ENCODE measurements around the gene PGA5. TPM values are rescaled to one million over a fixed set of nuclear protein-coding genes. Genes with fewer than 3 reads are reported as not detected.

The PGA5 gene
- total and polyA plus RNA-seq, 9 of the 15 experiments (the other 6 are each of a cell fraction or from before 2014, with no cell fraction given): not detected

DNA sequence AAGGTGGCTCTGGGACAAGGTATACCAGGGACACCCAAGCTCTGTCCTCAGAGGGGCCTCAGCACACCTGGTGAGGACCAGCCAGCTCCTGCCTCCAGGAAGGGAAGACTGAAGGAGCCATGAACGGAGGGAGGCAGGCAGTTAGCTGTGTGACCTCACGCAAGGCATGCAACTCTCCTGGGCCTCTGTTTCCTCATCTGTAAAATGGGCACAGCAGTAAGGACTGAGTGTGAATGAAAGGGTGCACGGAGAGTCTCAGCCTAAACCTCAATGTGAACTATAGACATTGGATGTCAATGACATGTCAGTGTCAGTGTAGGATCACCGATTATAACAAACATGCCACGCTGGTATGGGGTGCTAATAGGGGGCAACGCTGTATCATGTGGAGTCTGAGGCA is 18.4 kb downstream of the PGA5 start (continued):
- TF ChIP-seq, protein P1, sequence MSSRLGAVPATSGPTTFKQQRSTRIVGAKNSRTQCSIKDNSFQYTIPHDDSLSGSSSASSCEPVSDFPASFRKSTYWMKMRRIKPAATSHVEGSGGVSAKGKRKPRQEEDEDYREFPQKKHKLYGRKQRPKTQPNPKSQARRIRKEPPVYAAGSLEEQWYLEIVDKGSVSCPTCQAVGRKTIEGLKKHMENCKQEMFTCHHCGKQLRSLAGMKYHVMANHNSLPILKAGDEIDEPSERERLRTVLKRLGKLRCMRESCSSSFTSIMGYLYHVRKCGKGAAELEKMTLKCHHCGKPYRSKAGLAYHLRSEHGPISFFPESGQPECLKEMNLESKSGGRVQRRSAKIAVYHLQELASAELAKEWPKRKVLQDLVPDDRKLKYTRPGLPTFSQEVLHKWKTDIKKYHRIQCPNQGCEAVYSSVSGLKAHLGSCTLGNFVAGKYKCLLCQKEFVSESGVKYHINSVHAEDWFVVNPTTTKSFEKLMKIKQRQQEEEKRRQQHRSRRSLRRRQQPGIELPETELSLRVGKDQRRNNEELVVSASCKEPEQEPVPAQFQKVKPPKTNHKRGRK (tag; IDR thresholded peaks at IDR 0.05): no peak
- TF ChIP-seq ADNP (tag; IDR thresholded peaks at IDR 0.05): peak; percentile 58; the same call in 1 of the 2 replicates
- no peak for TF ChIP-seq HSF4 (CRISPR knock-in tag; IDR thresholded peaks at IDR 0.05; ENCODE audit: borderline replicate concordance)
- TF ChIP-seq PHB (CRISPR knock-in tag; IDR thresholded peaks at IDR 0.05): no peak
- TF ChIP-seq, protein P2, sequence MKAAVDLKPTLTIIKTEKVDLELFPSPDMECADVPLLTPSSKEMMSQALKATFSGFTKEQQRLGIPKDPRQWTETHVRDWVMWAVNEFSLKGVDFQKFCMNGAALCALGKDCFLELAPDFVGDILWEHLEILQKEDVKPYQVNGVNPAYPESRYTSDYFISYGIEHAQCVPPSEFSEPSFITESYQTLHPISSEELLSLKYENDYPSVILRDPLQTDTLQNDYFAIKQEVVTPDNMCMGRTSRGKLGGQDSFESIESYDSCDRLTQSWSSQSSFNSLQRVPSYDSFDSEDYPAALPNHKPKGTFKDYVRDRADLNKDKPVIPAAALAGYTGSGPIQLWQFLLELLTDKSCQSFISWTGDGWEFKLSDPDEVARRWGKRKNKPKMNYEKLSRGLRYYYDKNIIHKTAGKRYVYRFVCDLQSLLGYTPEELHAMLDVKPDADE (conservative IDR thresholded peaks at IDR 0.05; ENCODE audit: control insufficient read depth, low read depth, low read length): no peak
- TF ChIP-seq HEY1 (CRISPR knock-in tag; IDR thresholded peaks at IDR 0.05; ENCODE audit: borderline replicate concordance): no peak
- TF ChIP-seq, protein P3, sequence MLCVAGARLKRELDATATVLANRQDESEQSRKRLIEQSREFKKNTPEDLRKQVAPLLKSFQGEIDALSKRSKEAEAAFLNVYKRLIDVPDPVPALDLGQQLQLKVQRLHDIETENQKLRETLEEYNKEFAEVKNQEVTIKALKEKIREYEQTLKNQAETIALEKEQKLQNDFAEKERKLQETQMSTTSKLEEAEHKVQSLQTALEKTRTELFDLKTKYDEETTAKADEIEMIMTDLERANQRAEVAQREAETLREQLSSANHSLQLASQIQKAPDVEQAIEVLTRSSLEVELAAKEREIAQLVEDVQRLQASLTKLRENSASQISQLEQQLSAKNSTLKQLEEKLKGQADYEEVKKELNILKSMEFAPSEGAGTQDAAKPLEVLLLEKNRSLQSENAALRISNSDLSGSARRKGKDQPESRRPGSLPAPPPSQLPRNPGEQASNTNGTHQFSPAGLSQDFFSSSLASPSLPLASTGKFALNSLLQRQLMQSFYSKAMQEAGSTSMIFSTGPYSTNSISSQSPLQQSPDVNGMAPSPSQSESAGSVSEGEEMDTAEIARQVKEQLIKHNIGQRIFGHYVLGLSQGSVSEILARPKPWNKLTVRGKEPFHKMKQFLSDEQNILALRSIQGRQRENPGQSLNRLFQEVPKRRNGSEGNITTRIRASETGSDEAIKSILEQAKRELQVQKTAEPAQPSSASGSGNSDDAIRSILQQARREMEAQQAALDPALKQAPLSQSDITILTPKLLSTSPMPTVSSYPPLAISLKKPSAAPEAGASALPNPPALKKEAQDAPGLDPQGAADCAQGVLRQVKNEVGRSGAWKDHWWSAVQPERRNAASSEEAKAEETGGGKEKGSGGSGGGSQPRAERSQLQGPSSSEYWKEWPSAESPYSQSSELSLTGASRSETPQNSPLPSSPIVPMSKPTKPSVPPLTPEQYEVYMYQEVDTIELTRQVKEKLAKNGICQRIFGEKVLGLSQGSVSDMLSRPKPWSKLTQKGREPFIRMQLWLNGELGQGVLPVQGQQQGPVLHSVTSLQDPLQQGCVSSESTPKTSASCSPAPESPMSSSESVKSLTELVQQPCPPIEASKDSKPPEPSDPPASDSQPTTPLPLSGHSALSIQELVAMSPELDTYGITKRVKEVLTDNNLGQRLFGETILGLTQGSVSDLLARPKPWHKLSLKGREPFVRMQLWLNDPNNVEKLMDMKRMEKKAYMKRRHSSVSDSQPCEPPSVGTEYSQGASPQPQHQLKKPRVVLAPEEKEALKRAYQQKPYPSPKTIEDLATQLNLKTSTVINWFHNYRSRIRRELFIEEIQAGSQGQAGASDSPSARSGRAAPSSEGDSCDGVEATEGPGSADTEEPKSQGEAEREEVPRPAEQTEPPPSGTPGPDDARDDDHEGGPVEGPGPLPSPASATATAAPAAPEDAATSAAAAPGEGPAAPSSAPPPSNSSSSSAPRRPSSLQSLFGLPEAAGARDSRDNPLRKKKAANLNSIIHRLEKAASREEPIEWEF (CRISPR knock-in tag; IDR thresholded peaks at IDR 0.05): no peak
- TF ChIP-seq RCOR1 (IDR thresholded peaks at IDR 0.05; ENCODE audit: borderline replicate concordance in 1 of 2, low read depth in 2 of 2, low read length in 2 of 2): 0 out of 4 replicates have a peak, but pooled peaks of 1 of the 2 experiments have one; percentile 44
- no peak for TF ChIP-seq ZNF253 (CRISPR knock-in tag; conservative IDR thresholded peaks at IDR 0.05)
- TF ChIP-seq FIP1L1 (IDR thresholded peaks at IDR 0.05; ENCODE audit: low read depth, low read length, poor library complexity, severe bottlenecking): no peak
- 0 out of 2 replicates have a peak, but pooled peaks have one; percentile 21 for TF ChIP-seq CBX1 (IDR thresholded peaks at IDR 0.05; ENCODE audit: low read depth)
- TF ChIP-seq SMARCA5 (IDR thresholded peaks at IDR 0.05): peak; percentile 76; the same call in 1 of the 2 replicates
- peak; percentile 56 to 83 for TF ChIP-seq KDM1A (IDR thresholded peaks at IDR 0.05)
- TF ChIP-seq HDAC2 (IDR thresholded peaks at IDR 0.05): 0 out of 2 replicates have a peak, but pooled peaks have one; percentile 54
- peak; percentile 94 for TF ChIP-seq RBM25 (IDR thresholded peaks at IDR 0.05; ENCODE audit: low read depth, low read length, severe bottlenecking)
- TF ChIP-seq PTBP1 (IDR thresholded peaks at IDR 0.05; ENCODE audit: low read depth, low read length): 0 out of 2 replicates have a peak, but pooled peaks have one; percentile 64
- no peak for TF ChIP-seq SMARCC2 (IDR thresholded peaks at IDR 0.05; ENCODE audit: low read depth)
- TF ChIP-seq CBX3 (IDR thresholded peaks at IDR 0.05; ENCODE audit: borderline replicate concordance in 1 of 2, low read length in 2 of 2): 0 out of 3 replicates have a peak, but pooled peaks of 1 of the 2 experiments have one; percentile 55
- peak; percentile 91 for TF ChIP-seq BCOR (IDR thresholded peaks at IDR 0.05)

All from K562 (cell line).